A673 (cell line): ENCODE results near the gene NPHP4.

ENCODE experiments used
- CTCF ChIP-seq: fragments of 300-800, 200-600 bp; sonication (generic); conservative IDR thresholded peaks from 2 replicates; pipeline ENCODE4 v1.5.1; 2017; ENCODE audit warnings: low read depth, mild to moderate bottlenecking, antibody characterized with exemption, low read length, moderate library complexity, mixed read lengths
- EZH2 ChIP-seq: fragments of 200-600 bp; sonication (generic); IDR thresholded peaks from 2 replicates; pipeline ENCODE4 v1.6.1; 2017; ENCODE audit warnings: borderline replicate concordance, low read depth, mild to moderate bottlenecking, mixed read lengths, antibody characterized with exemption, low read length; ENCODE audit not compliant: poor library complexity, severe bottlenecking

DNA sequence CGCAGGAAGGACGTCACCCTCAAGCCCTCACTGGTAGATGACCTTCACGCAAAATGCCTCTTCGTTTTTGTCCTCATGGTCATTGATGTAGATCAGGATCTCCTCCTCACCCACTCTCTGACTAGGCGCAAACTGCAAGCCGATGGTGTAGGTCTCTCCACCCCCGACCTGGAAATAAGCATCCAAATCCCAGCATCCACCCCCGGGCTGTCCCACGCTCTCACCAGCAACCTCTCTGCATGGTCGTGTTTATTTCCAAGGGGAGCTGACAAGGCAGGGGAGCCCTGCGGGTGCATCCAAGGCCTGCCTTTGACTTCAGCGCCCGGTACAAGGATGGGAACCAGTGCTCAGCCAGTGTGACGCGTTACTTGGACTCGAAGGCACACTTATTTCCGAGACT, 129.0 kb downstream of the NPHP4 start:
- no peak for TF ChIP-seq CTCF
- TF ChIP-seq EZH2, result no peak
